ENCODE results near the gene FATE1. TPM values are rescaled to one million over a fixed set of nuclear protein-coding genes. Genes with fewer than 3 reads are reported as not detected.

The FATE1 gene
- total and polyA plus RNA-seq, 2 experiments from 2014 or later, result 0.15 TPM; not detected in 1

DNA sequence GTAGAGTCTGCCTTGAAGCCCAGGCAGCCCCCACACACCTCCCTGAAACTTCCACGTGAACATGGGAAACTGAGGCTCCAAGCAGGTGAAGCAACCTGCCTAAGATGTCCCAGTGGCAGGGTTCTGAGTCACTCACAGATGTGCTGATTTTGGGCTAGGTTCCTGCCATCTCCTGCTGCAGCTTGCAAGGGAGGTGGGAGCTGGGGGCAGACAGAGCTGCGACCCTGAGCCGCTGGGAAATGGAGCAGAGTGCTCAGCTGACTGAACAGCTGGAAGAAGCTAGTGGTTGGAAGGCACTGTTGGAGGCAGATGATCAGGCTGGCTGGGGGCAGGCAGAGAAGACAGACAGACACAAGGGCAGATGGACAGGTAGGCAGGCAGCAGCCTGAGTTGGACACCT, 3.6 kb upstream of the FATE1 start:
- no peaks in the 10 kb centered on the region for H3K36me3 ChIP-seq
- H3K9me3 ChIP-seq (ENCODE audit: low read depth), result no peaks in the 10 kb centered on the region
- TF ChIP-seq, protein P1, sequence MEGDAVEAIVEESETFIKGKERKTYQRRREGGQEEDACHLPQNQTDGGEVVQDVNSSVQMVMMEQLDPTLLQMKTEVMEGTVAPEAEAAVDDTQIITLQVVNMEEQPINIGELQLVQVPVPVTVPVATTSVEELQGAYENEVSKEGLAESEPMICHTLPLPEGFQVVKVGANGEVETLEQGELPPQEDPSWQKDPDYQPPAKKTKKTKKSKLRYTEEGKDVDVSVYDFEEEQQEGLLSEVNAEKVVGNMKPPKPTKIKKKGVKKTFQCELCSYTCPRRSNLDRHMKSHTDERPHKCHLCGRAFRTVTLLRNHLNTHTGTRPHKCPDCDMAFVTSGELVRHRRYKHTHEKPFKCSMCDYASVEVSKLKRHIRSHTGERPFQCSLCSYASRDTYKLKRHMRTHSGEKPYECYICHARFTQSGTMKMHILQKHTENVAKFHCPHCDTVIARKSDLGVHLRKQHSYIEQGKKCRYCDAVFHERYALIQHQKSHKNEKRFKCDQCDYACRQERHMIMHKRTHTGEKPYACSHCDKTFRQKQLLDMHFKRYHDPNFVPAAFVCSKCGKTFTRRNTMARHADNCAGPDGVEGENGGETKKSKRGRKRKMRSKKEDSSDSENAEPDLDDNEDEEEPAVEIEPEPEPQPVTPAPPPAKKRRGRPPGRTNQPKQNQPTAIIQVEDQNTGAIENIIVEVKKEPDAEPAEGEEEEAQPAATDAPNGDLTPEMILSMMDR (IDR thresholded peaks at IDR 0.05; ENCODE audit: low read depth, low read length), result no peak
- no peaks in the 10 kb centered on the region for H3K27me3 ChIP-seq
- no peak overlapping the region for H3K27ac ChIP-seq
- no peaks in the 10 kb centered on the region for H3K4me1 ChIP-seq (ENCODE audit: low read depth)
- H3K4me3 ChIP-seq, result no peak overlapping the region
- DNase-seq (ENCODE audit: low read depth in 1 of 2, low spot score in 1 of 2), result no peak

DNA sequence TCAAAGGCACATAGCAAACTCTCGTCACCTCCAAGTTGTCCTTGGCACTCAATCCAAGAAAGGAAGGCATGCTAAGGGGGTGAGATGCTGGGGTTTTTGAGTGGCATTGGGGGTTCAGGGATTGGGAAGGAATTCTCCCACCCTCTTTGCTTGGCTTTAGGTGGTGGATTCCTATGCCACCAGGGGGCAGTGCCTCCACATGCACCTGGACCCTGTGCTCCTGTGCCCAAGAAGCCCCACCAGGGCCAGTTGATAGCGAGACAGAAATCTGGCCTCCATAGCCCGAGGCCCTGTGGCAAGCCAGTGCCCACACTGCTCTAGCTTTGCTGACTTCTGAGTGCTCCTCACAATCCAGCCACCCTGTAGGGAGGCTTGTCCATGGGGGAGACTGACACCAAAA, 2.0 kb upstream of the FATE1 start:
- DNase-seq (ENCODE audit: low read depth in 1 of 2, low spot score in 1 of 2), result peak; percentile 18 to 20
- H3K36me3 ChIP-seq, result no peaks in the 10 kb centered on the region
- no peaks in the 10 kb centered on the region for H3K27me3 ChIP-seq
- no peaks in the 10 kb centered on the region for H3K4me1 ChIP-seq (ENCODE audit: low read depth)
- no peak overlapping the region for H3K4me3 ChIP-seq
- no peaks in the 10 kb centered on the region for H3K9me3 ChIP-seq (ENCODE audit: low read depth)
- TF ChIP-seq, protein P1 (IDR thresholded peaks at IDR 0.05; ENCODE audit: low read depth, low read length), result peak; percentile 33
- H3K27ac ChIP-seq, result no peak overlapping the region

DNA sequence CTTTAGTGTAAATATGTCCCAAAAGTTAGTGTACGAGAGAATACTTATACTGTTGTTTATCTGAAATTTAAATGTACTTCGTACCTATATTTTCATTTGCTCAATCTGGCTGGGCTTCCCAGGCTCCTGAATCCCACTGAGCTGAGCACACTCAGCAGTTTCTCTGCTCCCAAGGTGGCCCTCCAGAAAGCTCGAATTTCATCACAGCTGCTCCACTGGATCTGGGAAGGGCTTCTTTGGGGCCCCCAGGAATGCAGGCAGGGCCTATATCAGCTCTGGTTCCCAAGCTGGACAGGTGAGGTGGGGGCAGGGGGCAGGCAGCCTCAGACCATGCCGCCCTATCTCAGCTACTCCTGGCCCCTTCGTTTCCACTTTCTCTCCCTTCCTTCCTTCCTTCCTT, 1.5 kb upstream of the FATE1 start:
- H3K9me3 ChIP-seq (ENCODE audit: low read depth), result no peaks in the 10 kb centered on the region
- no peaks in the 10 kb centered on the region for H3K27me3 ChIP-seq
- H3K4me1 ChIP-seq (ENCODE audit: low read depth), result no peaks in the 10 kb centered on the region
- TF ChIP-seq, protein P1 (IDR thresholded peaks at IDR 0.05; ENCODE audit: low read depth, low read length), result no peak
- no peak overlapping the region for H3K4me3 ChIP-seq
- H3K36me3 ChIP-seq, result no peaks in the 10 kb centered on the region
- DNase-seq (ENCODE audit: low read depth in 1 of 2, low spot score in 1 of 2), result no peak
- no peak overlapping the region for H3K27ac ChIP-seq

DNA sequence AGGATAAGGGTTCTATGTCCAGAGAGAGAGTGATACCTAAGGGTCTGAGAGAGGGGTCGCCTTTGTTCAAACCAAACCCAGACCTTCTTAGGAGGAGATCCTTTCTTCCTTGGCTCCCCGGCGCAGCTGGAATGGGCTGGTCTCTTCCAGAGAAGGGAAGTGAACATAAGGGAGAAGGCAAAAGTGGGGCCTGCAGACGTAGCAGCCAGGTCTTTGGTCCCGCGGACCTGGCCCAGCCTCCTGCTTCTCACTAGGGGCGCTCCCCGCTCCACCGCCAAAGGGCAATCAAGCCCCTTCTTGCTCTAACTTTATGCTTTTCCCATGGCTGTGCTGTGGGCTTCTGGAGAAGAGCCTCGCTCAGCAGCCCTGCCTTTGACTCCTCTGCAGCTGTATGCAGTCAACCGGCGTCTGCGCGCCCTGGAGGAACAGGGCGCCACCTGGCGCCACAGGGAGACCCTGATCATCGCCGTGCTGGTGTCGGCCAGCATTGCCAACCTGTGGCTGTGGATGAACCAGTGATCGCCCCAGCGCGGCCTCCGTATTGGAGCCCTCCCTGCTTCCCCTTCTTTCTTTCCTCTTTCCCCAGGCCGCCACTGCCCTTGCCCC, 6.5 kb downstream of the FATE1 start:
- Histone ChIP-seq H3K36me3 (no peaks in the 10 kb centered on the region), H3K27ac (no peak overlapping the region), H3K4me3 (no peak overlapping the region), H3K9me3 (ENCODE audit: low read depth) (no peaks in the 10 kb centered on the region), H3K27me3 (no peaks in the 10 kb centered on the region), H3K4me1 (ENCODE audit: low read depth) (no peaks in the 10 kb centered on the region)
- DNase-seq (ENCODE audit: low read depth in 1 of 2, low spot score in 1 of 2), result peak; percentile 34 to 73
- TF ChIP-seq, protein P1 (IDR thresholded peaks at IDR 0.05; ENCODE audit: low read depth, low read length), result peak; percentile 46

- H3K4me1 ChIP-seq (ENCODE audit: low read depth), result no peaks in the 10 kb centered on the region
- H3K27ac ChIP-seq, result no peak overlapping the region
- H3K27me3 ChIP-seq, result no peaks in the 10 kb centered on the region
- TF ChIP-seq, protein P1 (IDR thresholded peaks at IDR 0.05; ENCODE audit: low read depth, low read length), result no peak
- H3K36me3 ChIP-seq, result no peaks in the 10 kb centered on the region
- H3K9me3 ChIP-seq (ENCODE audit: low read depth), result no peaks in the 10 kb centered on the region
- DNase-seq (ENCODE audit: low read depth in 1 of 2, low spot score in 1 of 2), result no peak
- no peak overlapping the region for H3K4me3 ChIP-seq
Measured at GRCh38 chrX:151723156-151723760, 7.4 kb downstream of the FATE1 start.
